GM12872 (cell line): ENCODE measurements around the gene AAK1.

Experiments
- CTCF ChIP-seq: IDR thresholded peaks from 3 replicates; pipeline ENCODE4 v1.5.1; 2011; ENCODE audit warnings: low read depth, mild to moderate bottlenecking, low read length, moderate library complexity; ENCODE audit not compliant: insufficient read depth

Gene AAK1

DNA sequence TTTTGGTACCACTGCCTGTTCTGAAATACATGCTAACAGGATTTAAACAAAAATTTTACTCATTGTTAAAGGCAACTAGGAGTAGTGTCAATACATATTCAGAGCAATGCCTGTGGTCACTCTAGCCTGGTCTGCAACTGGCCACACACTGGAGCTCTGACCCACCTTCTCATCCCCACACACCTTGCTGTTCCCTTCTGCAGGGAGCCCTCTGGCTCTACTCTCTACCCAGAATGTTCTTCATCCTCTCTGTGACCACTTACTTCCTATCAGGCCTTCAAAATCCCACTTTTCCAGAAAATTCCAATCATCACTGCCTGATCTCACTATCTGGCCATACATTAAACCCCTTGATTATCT lies 104.0 kb downstream of the AAK1 start:
- no peak for TF ChIP-seq CTCF

DNA sequence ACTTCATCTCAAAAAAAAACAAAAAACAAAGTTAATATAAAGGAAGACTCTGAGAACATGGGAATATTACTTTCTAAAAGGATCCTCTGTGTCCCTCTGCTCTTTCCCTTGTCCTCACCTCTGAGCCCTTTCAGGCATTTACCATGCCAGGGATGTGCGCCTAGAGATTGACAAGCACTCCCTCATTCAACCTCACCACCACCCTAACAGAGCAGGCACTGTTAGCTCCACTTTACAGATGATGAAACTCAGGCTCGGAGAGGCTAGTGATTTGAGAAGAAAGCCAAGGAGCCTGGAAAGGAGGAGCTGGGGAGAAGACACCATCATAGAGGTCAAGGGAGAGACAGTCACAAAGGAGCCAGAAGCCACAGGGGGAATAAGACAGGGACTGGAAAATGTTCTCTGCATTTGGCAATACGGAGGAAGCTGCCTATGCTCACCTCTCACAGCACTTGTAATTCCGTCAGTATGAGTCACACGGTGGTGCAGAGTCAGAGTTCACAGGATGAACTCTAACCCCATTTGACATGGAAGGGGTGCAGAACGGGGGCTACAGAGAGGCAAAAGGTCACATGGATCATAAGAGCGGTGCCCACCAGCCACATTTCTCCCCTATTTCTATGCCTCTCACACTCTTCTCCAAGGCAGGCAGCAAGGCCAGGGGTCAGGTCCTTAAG lies 104.5 kb downstream of the AAK1 start:
- TF ChIP-seq CTCF: no peak

DNA sequence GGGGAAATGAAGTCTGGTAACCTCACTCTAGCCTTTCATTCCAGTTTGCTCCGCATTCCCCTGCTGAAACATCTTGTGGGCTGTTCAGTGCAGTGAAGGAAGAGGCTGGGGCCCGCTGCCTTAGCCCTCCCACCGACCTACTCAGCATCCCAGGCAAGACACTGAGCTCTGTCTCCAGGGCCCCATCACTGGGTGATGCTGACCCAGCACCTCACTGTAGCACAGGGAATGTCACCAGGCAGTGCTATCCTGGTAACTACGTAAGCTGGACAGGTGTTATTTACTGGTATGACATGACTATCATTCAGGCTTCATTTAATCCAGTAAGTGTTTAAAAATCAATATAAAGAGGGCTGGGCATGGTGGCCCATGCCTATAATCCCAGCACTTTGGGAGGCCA lies 105.3 kb downstream of the AAK1 start:
- TF ChIP-seq CTCF: no peak

DNA sequence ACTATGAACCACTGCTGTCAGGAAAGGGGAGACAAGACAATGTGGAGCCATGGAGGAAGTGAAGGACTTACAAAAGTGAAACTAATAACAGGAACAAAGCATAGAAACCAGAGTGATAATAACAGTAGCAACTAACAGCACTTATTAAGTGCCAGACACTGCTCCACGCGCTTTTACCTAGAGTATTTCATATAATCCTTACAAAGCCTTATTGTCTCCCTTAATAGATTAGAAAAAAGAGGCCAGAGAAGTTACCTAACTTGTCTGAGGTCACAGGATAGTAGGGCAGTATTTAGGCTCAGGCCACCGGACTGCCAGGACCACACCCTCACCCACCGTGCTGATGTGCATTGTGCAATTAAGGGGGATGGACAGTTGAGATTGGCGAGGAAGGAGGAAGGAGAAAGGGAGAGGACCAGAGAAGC lies 107.7 kb downstream of the AAK1 start:
- TF ChIP-seq CTCF: no peak

DNA sequence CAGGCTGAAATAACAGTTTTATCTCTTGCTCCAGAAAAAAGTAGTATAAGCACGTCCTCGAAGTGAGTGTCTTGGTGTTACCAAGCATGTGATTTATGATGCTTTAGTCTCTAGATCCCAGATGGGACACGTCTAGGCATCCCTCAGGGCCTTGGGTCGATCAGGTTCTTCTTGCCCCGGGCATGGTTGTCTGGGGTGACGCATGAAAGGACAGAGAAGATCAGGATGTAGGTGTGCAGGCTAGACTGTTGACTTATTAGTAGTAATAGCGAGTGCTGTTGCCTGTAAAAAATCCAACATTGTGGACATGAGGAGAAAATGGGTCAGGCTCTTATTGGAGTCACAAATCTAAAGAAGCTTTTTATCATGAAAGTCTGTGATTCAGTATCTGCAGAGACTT lies 112.4 kb downstream of the AAK1 start:
- no peak for TF ChIP-seq CTCF

DNA sequence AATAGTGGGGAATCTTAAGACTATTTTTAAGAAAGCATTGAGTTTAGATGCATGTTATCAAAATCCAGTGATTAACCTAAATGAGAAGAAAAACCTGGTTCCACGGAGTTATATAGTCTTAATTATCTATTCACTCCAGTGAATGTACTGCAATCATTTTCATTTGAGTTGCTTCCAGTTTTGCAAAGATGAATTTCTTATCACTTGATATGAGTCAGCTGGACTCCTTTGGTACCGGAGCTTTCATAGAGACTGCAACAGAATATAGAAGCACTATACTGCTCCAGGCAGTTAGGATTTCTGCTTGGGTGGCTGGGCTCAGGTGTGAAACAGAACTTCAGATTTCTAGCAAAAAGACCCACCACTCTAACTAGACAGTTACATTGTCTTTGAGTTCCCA lies 114.1 kb downstream of the AAK1 start:
- no peak for TF ChIP-seq CTCF

DNA sequence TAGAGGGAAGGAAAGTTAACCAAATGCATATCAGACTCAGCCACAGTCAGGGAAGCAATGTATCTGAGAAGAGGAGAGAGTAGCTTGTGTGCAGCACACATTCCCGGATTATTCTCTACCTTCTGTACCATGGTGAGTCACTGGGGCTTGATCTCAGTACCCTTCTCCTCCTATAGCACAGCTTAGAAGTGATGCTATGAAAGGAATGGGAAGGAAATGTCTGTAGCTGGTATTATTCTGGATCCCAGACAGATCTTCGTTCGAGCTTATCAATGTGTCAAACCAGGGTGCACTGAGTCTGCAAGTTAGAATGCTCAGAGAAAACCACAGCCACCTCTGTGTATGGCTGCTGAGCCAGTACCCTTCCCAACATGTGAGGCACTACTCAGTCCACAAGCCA lies 118.3 kb downstream of the AAK1 start:
- TF ChIP-seq CTCF: no peak
